DND-41 (cell line): ENCODE data around the gene ANXA7.

Source experiments
- ATAC-seq: fragments of 200-7000 bp; cut with Tn5 transposase; 3 replicates; pipeline ENCODE4 v1.9.1; 2021; ENCODE audit warnings: low read depth; ENCODE audit not compliant: insufficient read depth
- DNase-seq: peaks from one replicate; pipeline ENCODE4 v3.0.0-alpha.2; 2020
- H2AFZ ChIP-seq: 2 replicates; pipeline ENCODE4 v1.6.0; 2012; ENCODE audit warnings: low read depth, low read length
- H3K27ac ChIP-seq: 2 replicates; pipeline ENCODE4 v1.5.1; 2012; ENCODE audit warnings: low read length, inconsistent platforms
- H3K27me3 ChIP-seq: fragments of 200-600 bp; sonication (generic); 2 replicates; pipeline ENCODE4 v1.6.0; 2012; ENCODE audit warnings: low read length, mild to moderate bottlenecking, inconsistent platforms; ENCODE audit not compliant: insufficient read depth, poor library complexity
- H3K36me3 ChIP-seq: 2 replicates; pipeline ENCODE4 v1.5.1; 2012; ENCODE audit warnings: low read length, inconsistent platforms; ENCODE audit not compliant: insufficient read depth
- H3K4me1 ChIP-seq: 2 replicates; pipeline ENCODE4 v1.5.1; 2012; ENCODE audit warnings: mild to moderate bottlenecking, low read length; ENCODE audit not compliant: insufficient read depth
- H3K4me2 ChIP-seq: 2 replicates; pipeline ENCODE4 v1.6.0; 2012; ENCODE audit warnings: mild to moderate bottlenecking, moderate library complexity, low read length, inconsistent platforms; ENCODE audit not compliant: insufficient read depth
- H3K4me3 ChIP-seq, 2 experiments: fragments of 200-600 bp in 1 of 2; shearing (Covaris generic) in 1 of 2; 2 replicates each; pipeline ENCODE4 v1.5.1; 2012 to 2016; ENCODE audit warnings: inconsistent platforms in 2 of 2, low read length in 2 of 2, mild to moderate bottlenecking in 2 of 2, low read depth in 1 of 2, moderate library complexity in 1 of 2
- H3K79me2 ChIP-seq: 2 replicates; pipeline ENCODE4 v1.6.0; 2012; ENCODE audit warnings: low read length, inconsistent platforms; ENCODE audit not compliant: insufficient read depth
- H3K9ac ChIP-seq: 2 replicates; pipeline ENCODE4 v1.6.0; 2012; ENCODE audit warnings: low read depth, mild to moderate bottlenecking, inconsistent platforms, low read length, moderate library complexity
- H3K9me3 ChIP-seq: 2 replicates; pipeline ENCODE4 v1.5.1; 2012; ENCODE audit warnings: low read length, moderate library complexity, mild to moderate bottlenecking, inconsistent platforms; ENCODE audit not compliant: insufficient read depth, severe bottlenecking
- H4K20me1 ChIP-seq: 2 replicates; pipeline ENCODE4 v1.6.0; 2012; ENCODE audit warnings: low read length; ENCODE audit not compliant: insufficient read depth
- EZH2 ChIP-seq: IDR thresholded peaks from 3 replicates; pipeline ENCODE4 v1.6.1; 2012; ENCODE audit warnings: borderline replicate concordance, low read depth, mild to moderate bottlenecking, moderate library complexity, low read length, inconsistent platforms; ENCODE audit not compliant: severe bottlenecking
- TF ChIP-seq, protein P1 (sequence below): IDR thresholded peaks from 2 replicates; pipeline ENCODE4 v1.5.1; 2012; ENCODE audit warnings: borderline replicate concordance, low read length, moderate library complexity, mild to moderate bottlenecking; ENCODE audit not compliant: poor library complexity, severe bottlenecking; ENCODE audit errors: extremely low read depth

The ANXA7 gene

DNA sequence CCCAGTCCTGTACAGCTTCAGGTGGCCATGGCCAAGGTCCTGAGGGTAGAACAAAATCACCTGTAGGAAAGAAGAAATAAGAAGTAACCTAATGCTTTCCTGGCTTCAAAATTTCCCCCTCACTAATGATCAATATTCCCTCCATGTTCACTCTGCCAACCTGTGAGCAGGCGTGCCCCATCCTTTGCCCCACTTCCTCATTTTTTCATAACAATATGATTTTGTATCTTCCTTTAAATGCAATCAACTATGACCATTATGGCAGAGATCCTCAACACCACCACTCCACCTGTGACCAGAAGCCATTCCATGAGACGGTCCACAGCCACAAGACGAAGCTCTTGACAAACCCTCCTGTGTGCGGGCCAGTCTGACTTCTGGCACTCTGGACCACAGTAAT, 12.5 kb upstream of the ANXA7 start:
- no peak for DNase-seq
- TF ChIP-seq, protein P1, sequence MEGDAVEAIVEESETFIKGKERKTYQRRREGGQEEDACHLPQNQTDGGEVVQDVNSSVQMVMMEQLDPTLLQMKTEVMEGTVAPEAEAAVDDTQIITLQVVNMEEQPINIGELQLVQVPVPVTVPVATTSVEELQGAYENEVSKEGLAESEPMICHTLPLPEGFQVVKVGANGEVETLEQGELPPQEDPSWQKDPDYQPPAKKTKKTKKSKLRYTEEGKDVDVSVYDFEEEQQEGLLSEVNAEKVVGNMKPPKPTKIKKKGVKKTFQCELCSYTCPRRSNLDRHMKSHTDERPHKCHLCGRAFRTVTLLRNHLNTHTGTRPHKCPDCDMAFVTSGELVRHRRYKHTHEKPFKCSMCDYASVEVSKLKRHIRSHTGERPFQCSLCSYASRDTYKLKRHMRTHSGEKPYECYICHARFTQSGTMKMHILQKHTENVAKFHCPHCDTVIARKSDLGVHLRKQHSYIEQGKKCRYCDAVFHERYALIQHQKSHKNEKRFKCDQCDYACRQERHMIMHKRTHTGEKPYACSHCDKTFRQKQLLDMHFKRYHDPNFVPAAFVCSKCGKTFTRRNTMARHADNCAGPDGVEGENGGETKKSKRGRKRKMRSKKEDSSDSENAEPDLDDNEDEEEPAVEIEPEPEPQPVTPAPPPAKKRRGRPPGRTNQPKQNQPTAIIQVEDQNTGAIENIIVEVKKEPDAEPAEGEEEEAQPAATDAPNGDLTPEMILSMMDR = no peak
- TF ChIP-seq EZH2 = no peak
- no peaks in the 10 kb centered on the region for H3K9me3 ChIP-seq
- H3K79me2 ChIP-seq = no peaks in the 10 kb centered on the region
- no peak overlapping the region for H3K27ac ChIP-seq
- H3K4me2 ChIP-seq = no peak overlapping the region
- peaks cover 51% of the 10 kb centered on the region for H3K36me3 ChIP-seq
- H3K27me3 ChIP-seq = no peaks in the 10 kb centered on the region
- H2AFZ ChIP-seq = no peak overlapping the region
- no peaks in the 10 kb centered on the region for H3K4me1 ChIP-seq
- no peak for ATAC-seq
- H3K4me3 ChIP-seq = no peak overlapping the region
- H3K9ac ChIP-seq = no peak overlapping the region
- no peaks in the 10 kb centered on the region for H4K20me1 ChIP-seq

DNA sequence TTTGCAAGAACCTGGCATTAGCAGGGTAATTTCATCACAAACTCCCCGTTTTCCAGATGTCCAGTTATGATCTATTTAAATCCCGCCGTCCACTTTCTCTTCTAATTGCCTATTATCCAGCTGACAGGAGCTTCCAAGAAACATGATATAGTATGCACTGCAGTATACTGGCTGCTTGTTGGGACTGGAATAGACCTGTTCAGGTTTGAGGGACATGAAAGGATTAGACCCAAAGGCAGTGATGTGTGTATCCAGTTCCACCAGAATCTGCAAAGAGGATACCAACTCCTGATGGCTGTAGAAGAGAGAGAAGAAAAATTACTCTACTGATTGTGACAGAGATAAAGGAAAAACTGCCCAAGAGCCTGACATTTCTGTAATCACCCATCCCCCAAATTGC, 10.6 kb upstream of the ANXA7 start:
- H3K9me3 ChIP-seq = no peaks in the 10 kb centered on the region
- TF ChIP-seq, protein P1 = no peak
- TF ChIP-seq EZH2 = no peak
- no peak overlapping the region for H3K27ac ChIP-seq
- H3K4me3 ChIP-seq = no peak overlapping the region
- no peaks in the 10 kb centered on the region for H3K4me1 ChIP-seq
- DNase-seq (no peak), ATAC-seq (no peak)
- H3K79me2 ChIP-seq = no peaks in the 10 kb centered on the region
- no peaks in the 10 kb centered on the region for H4K20me1 ChIP-seq
- H3K4me2 ChIP-seq = no peak overlapping the region
- H3K27me3 ChIP-seq = no peaks in the 10 kb centered on the region
- H3K9ac ChIP-seq = no peak overlapping the region
- H2AFZ ChIP-seq = no peak overlapping the region
- peaks cover 51% of the 10 kb centered on the region for H3K36me3 ChIP-seq

DNA sequence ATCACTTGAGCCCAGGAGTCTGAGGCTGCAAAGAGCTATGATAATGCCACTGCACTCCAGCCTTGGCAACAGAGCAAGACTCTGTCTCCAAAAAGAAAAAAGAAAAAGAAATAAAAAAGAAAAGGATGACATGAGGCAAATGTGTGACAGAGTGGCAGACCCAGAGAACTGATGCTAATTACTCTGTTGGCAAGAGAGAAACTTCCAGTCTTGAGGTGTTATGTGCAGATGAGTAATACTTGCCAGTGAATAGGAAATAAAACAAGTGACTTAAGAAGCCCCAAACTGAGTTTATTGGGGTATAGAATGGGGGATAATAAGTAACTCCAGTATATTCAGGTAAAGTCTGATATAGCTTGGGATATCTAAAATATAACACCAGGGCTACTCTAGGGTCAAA, 9.5 kb upstream of the ANXA7 start:
- Histone ChIP-seq H3K4me2 (no peak overlapping the region), H3K4me1 (no peaks in the 10 kb centered on the region), H3K36me3 (peaks cover 50% of the 10 kb centered on the region), H3K4me3 (no peak overlapping the region), H4K20me1 (no peaks in the 10 kb centered on the region), H3K9ac (no peak overlapping the region), H2AFZ (no peak overlapping the region), H3K27me3 (no peaks in the 10 kb centered on the region), H3K27ac (no peak overlapping the region), H3K79me2 (no peaks in the 10 kb centered on the region), H3K9me3 (no peaks in the 10 kb centered on the region)
- TF ChIP-seq EZH2 = no peak
- TF ChIP-seq, protein P1 = no peak
- ATAC-seq (no peak), DNase-seq (no peak)

DNA sequence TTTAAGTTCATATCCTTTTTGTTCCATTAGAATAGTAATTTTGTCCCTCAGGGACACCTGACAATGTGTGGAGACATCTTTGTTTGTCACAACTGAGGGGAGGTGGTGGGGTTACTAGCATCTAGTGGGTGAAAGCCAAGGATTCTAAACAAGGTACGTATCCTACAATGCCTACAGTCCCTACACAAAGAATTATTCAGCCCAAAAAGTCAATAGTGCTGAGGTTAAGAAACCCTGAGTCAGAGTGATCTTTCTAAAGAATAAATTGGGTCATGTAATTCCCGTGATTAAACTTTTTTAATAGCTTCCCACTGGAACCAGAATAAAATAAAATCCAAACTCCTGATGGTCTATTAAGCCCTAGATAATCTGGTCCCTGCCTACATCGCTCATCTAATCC, 2.7 kb upstream of the ANXA7 start:
- Histone ChIP-seq H3K79me2 (peaks cover 20% of the 10 kb centered on the region), H2AFZ (no peak overlapping the region), H3K4me3 (no peak overlapping the region), H3K9me3 (no peaks in the 10 kb centered on the region), H3K36me3 (no peaks in the 10 kb centered on the region), H3K27ac (no peak overlapping the region), H3K4me1 (peaks cover 19% of the 10 kb centered on the region), H3K27me3 (no peaks in the 10 kb centered on the region), H4K20me1 (no peaks in the 10 kb centered on the region), H3K4me2 (no peak overlapping the region), H3K9ac (no peak overlapping the region)
- DNase-seq = no peak
- ATAC-seq = no peak
- no peak for TF ChIP-seq EZH2
- TF ChIP-seq, protein P1 = no peak
